Measurements from ENCODE around the gene SAP30BP.

DNA sequence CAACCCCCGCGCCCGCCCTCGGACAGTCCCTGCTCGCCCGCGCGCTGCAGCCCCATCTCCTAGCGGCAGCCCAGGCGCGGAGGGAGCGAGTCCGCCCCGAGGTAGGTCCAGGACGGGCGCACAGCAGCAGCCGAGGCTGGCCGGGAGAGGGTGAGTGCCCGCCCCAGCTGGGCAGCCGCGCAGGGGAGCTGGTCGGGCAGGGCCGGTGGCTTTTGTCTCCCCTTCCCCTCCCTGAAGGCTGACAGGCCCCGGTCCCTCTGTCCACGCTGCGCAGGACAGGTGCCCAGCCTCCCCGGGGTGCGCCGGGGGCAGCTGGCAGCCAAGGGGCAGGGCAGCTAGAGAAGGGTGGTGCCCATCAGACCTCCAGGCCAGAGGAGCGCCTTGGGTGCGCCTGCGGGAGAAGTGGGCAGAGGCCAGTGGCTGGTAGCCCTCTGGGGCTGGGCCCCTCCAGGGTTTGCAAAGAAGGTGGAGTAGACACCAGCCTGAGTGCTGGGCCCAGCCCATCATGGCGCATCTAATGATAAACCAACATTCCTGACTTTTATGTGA, 54.4 kb downstream of the SAP30BP start:
- TF ChIP-seq POLR2AphosphoS5 (IDR thresholded peaks at IDR 0.05) (no peak), CTCF (IDR thresholded peaks at IDR 0.05) (no peak), POLR2A (IDR thresholded peaks at IDR 0.05) (no peak)

Data from suprapubic skin (tissue), 4 donors.